BLaER1 (cell line): ENCODE measurements around the gene GCLC.

Source experiments
- H3K27ac ChIP-seq: shearing (Covaris generic); formaldehyde crosslinking; 2 replicates; pipeline ENCODE4 v1.8.1; 2022
- H3K27me3 ChIP-seq: shearing (Covaris generic); formaldehyde crosslinking; 2 replicates; pipeline ENCODE4 v1.8.1; 2022
- H3K36me3 ChIP-seq: shearing (Covaris generic); formaldehyde crosslinking; 2 replicates; pipeline ENCODE4 v1.8.1; 2022
- H3K4me1 ChIP-seq: shearing (Covaris generic); formaldehyde crosslinking; 2 replicates; pipeline ENCODE4 v1.8.1; 2022
- H3K4me2 ChIP-seq: shearing (Covaris generic); formaldehyde crosslinking; 2 replicates; pipeline ENCODE4 v1.8.1; 2022
- H3K4me3 ChIP-seq: shearing (Covaris generic); formaldehyde crosslinking; 2 replicates; pipeline ENCODE4 v1.8.1; 2022
- H3K9ac ChIP-seq: shearing (Covaris generic); formaldehyde crosslinking; 2 replicates; pipeline ENCODE4 v1.8.1; 2022
- H3K9me3 ChIP-seq: shearing (Covaris generic); formaldehyde crosslinking; 2 replicates; pipeline ENCODE4 v1.8.1; 2022
- H4K20me1 ChIP-seq: shearing (Covaris generic); formaldehyde crosslinking; 2 replicates; pipeline ENCODE4 v1.8.1; 2022
- Cebpa-rat ChIP-seq: shearing (Covaris generic); IDR thresholded peaks from 2 replicates; pipeline ENCODE4 v1.8.1; 2022

The GCLC gene

DNA sequence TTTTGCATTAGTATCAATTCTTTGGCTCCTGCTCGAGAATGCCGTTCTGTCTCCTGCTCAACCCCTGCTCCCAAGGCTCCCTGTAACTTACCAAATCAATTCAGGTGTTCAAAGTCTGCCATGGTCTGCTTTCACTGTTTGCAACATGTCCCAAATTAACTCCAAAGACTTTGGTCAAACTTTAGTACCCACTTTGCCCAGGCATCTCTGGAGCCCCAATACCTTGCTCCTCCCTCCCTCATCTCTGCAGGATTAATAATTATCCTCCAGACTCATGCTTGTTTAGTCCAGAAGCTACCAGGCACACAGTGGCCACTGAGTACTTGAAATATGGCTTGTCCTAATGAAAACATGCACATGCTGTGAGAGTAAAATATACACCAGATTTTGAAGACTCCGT lies 30.2 kb downstream of the GCLC start:
- no peak overlapping the region for H3K4me3 ChIP-seq
- H4K20me1 ChIP-seq, result no peaks in the 10 kb centered on the region
- no peaks in the 10 kb centered on the region for H3K27me3 ChIP-seq
- H3K4me2 ChIP-seq, result no peak overlapping the region
- H3K27ac ChIP-seq, result no peak overlapping the region
- TF ChIP-seq Cebpa-rat, result no peak
- H3K9ac ChIP-seq, result no peak overlapping the region
- peaks cover 64% of the 10 kb centered on the region for H3K36me3 ChIP-seq
- no peaks in the 10 kb centered on the region for H3K9me3 ChIP-seq
- H3K4me1 ChIP-seq, result no peaks in the 10 kb centered on the region

DNA sequence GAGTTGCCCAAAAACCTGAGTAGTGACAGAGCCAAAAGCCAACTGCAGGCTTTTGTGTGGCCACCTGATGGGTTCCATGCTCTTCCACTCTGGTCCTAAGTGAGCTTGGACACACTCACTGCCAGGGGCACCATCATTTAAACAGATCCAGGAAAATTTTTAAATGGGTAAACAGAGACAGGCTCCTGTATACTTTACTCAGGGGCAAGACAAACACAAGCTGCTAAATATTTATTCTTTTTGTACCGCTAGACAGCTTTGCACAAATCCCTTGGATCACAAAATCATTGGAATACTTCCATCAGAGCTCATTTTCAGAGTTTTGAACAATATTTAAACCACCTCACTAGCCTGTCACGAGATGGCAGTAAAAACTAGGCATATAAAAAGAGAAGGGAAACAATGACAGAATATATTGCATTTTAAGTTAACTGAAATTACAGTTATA lies 31.4 kb downstream of the GCLC start:
- no peak overlapping the region for H3K27ac ChIP-seq
- TF ChIP-seq Cebpa-rat, result no peak
- no peaks in the 10 kb centered on the region for H3K27me3 ChIP-seq
- peaks cover 65% of the 10 kb centered on the region for H3K36me3 ChIP-seq
- no peaks in the 10 kb centered on the region for H3K9me3 ChIP-seq
- no peaks in the 10 kb centered on the region for H3K4me1 ChIP-seq
- H3K4me3 ChIP-seq, result no peak overlapping the region
- H3K4me2 ChIP-seq, result no peak overlapping the region
- no peak overlapping the region for H3K9ac ChIP-seq
- no peaks in the 10 kb centered on the region for H4K20me1 ChIP-seq

DNA sequence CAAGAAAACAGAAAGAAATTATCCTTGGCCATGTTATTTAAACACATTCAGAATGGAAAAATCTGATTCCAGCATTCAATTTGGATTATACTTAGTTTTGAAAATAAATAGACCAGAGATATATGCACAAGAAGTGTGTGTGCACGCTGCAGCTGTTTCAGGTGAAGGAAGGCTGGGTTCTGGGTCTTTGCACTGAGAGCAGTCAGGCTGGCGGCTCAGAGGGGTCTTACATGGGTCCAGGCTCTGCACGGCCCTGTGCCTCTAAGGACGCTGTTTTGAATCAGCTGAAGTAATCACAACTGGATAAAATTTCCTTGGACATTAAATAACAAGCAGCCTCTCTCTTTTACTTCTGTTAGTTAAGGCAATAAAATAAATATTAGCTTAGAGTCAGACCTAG lies 31.8 kb downstream of the GCLC start:
- no peak overlapping the region for H3K4me2 ChIP-seq
- peaks cover 69% of the 10 kb centered on the region for H3K36me3 ChIP-seq
- H3K27me3 ChIP-seq, result no peaks in the 10 kb centered on the region
- no peak overlapping the region for H3K27ac ChIP-seq
- H4K20me1 ChIP-seq, result no peaks in the 10 kb centered on the region
- no peaks in the 10 kb centered on the region for H3K9me3 ChIP-seq
- H3K4me3 ChIP-seq, result no peak overlapping the region
- H3K4me1 ChIP-seq, result no peaks in the 10 kb centered on the region
- H3K9ac ChIP-seq, result no peak overlapping the region
- no peak for TF ChIP-seq Cebpa-rat

DNA sequence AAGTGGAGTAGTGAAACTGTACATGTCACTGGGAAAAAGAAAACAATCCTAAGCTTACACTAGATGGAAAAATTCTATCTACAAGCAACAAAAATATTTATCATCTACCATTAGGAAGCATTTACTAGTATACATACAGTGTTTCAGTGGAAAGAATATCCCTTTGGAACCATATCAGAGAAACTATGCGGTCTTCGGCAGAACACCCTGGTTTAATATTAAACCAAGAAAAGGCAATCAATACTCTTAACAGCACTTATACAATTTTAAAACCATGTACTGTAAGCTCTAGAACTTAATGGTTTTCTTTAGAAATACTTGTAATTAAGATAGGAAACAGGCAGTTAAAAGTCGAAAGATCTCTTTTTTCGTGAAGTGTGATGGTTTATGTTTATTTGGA lies 32.3 kb downstream of the GCLC start:
- Histone ChIP-seq H4K20me1 (no peaks in the 10 kb centered on the region), H3K4me3 (no peak overlapping the region), H3K36me3 (peaks cover 72% of the 10 kb centered on the region), H3K9me3 (no peaks in the 10 kb centered on the region), H3K27ac (no peak overlapping the region), H3K27me3 (no peaks in the 10 kb centered on the region), H3K9ac (no peak overlapping the region), H3K4me2 (no peak overlapping the region), H3K4me1 (no peaks in the 10 kb centered on the region)
- no peak for TF ChIP-seq Cebpa-rat

GRCh38 chr6:53510746-53511145 lies 34.2 kb downstream of the GCLC start:
- no peaks in the 10 kb centered on the region for H4K20me1 ChIP-seq
- no peak overlapping the region for H3K9ac ChIP-seq
- TF ChIP-seq Cebpa-rat, result no peak
- no peaks in the 10 kb centered on the region for H3K4me1 ChIP-seq
- H3K27ac ChIP-seq, result no peak overlapping the region
- no peak overlapping the region for H3K4me3 ChIP-seq
- H3K36me3 ChIP-seq, result peaks cover 78% of the 10 kb centered on the region
- no peaks in the 10 kb centered on the region for H3K27me3 ChIP-seq
- no peak overlapping the region for H3K4me2 ChIP-seq
- no peaks in the 10 kb centered on the region for H3K9me3 ChIP-seq

DNA sequence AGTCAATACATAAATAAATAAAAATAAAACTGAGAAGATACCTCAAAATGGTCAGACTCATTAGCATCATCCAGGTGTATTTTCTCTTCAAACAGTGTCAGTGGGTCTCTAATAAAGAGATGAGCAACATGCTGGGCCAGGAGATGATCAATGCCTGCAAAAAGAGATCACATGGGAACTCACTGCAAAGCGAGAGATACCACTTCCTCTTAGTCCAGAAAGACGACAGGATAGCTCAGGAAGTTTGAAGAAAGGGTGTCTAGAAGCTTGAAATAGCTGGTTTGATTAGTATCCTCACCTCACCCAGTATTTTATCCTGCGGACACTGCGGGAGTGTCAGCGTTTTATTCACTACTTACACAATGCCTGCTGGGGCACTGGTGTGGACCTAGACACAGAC lies 38.0 kb downstream of the GCLC start:
- peaks cover 82% of the 10 kb centered on the region for H3K36me3 ChIP-seq
- no peak overlapping the region for H3K4me2 ChIP-seq

DNA sequence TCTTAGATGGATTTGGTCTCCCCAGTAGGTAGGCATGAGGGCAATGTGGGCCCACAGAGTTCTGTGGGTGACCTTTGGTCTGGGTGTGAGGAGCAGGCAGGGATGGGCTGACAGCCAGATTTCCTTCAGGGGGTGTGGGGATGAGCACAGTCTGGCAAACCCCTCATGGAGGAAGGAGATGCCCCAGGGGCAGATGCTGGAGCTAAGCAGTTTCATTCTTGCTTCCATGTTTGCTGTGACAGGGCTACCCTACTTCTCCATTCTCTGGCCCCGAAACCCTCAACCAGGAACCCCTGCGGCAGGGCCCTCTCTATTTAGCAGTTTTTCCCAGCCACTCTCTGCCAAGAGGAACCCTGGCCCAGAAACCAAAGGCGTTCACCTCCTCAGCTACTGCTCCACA lies 40.4 kb downstream of the GCLC start:
- Histone ChIP-seq H3K4me2 (no peak overlapping the region), H3K27ac (no peak overlapping the region), H3K9me3 (no peaks in the 10 kb centered on the region), H3K27me3 (no peaks in the 10 kb centered on the region), H3K4me3 (no peak overlapping the region), H3K4me1 (no peaks in the 10 kb centered on the region), H3K9ac (no peak overlapping the region), H3K36me3 (peaks cover 88% of the 10 kb centered on the region), H4K20me1 (no peaks in the 10 kb centered on the region)
- no peak for TF ChIP-seq Cebpa-rat

More for the DNA sequence above, 38.0 kb downstream of the GCLC start:
- no peak overlapping the region for H3K4me3 ChIP-seq
- no peaks in the 10 kb centered on the region for H3K4me1 ChIP-seq
- TF ChIP-seq Cebpa-rat, result no peak
- H4K20me1 ChIP-seq, result no peaks in the 10 kb centered on the region
- no peak overlapping the region for H3K27ac ChIP-seq
- H3K27me3 ChIP-seq, result no peaks in the 10 kb centered on the region
- H3K9me3 ChIP-seq, result no peaks in the 10 kb centered on the region
- no peak overlapping the region for H3K9ac ChIP-seq

DNA sequence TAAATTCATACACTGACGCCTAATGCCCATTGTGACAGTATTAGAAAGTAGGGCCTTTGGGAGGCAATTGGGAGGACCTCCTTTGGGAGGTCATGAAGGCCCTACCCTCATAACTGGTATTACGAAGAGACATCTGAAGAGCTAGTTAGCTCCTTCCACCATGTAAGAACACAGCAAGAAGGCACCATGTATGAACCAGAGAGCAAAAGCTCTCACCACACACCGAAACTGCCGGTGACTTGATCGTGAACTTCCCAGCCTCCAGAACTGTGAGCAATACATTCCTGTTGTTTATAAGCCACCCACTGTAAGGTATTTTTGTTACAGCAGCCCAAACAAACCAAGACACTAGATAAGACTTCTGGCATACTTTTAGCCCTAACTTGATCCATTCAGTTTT lies 41.8 kb downstream of the GCLC start:
- no peaks in the 10 kb centered on the region for H4K20me1 ChIP-seq
- no peak for TF ChIP-seq Cebpa-rat

GRCh38 chr6:53501432-53501831 lies 43.5 kb downstream of the GCLC start:
- H3K9me3 ChIP-seq, result no peaks in the 10 kb centered on the region
- no peak overlapping the region for H3K27ac ChIP-seq
- no peak for TF ChIP-seq Cebpa-rat
- no peak overlapping the region for H3K4me2 ChIP-seq
- H3K36me3 ChIP-seq, result peaks cover 72% of the 10 kb centered on the region
- no peak overlapping the region for H3K9ac ChIP-seq
- H3K4me3 ChIP-seq, result no peak overlapping the region
- H4K20me1 ChIP-seq, result no peaks in the 10 kb centered on the region
- no peaks in the 10 kb centered on the region for H3K27me3 ChIP-seq
- no peaks in the 10 kb centered on the region for H3K4me1 ChIP-seq

More for the DNA sequence above, 41.8 kb downstream of the GCLC start:
- Histone ChIP-seq H3K4me1 (no peaks in the 10 kb centered on the region), H3K4me3 (no peak overlapping the region), H3K36me3 (peaks cover 84% of the 10 kb centered on the region), H3K27ac (no peak overlapping the region), H3K9me3 (no peaks in the 10 kb centered on the region), H3K27me3 (no peaks in the 10 kb centered on the region), H3K4me2 (no peak overlapping the region), H3K9ac (no peak overlapping the region)

- H4K20me1 ChIP-seq, result no peaks in the 10 kb centered on the region
- no peaks in the 10 kb centered on the region for H3K27me3 ChIP-seq
- H3K9me3 ChIP-seq, result no peaks in the 10 kb centered on the region
- H3K4me2 ChIP-seq, result no peak overlapping the region
- H3K4me3 ChIP-seq, result no peak overlapping the region
- no peak overlapping the region for H3K9ac ChIP-seq
- H3K36me3 ChIP-seq, result peaks cover 59% of the 10 kb centered on the region
- H3K4me1 ChIP-seq, result no peaks in the 10 kb centered on the region
- no peak overlapping the region for H3K27ac ChIP-seq
- no peak for TF ChIP-seq Cebpa-rat
Observed at GRCh38 chr6:53500095-53500494, 44.8 kb downstream of the GCLC start.

DNA sequence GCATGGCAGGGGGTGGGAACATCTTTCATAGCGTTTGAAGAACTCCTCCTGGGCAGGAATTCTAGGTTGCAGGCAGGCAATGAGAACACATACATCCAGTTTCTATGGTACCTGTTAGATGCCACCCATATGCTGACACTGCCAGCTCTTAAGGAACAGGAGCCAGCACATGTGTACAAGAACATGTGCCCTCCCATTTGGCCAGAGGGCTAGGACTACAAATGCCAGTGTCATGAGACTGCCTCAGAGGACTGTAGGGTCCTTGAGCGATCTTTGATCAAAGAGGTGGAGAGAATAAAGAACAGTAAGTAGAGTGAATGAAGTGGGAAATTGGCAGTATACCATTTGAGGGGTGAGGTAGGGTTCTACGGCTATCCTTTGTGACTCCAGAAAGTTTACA lies 45.8 kb downstream of the GCLC start:
- Histone ChIP-seq H3K27ac (no peak overlapping the region), H3K27me3 (no peaks in the 10 kb centered on the region), H3K9me3 (no peaks in the 10 kb centered on the region), H3K4me3 (no peak overlapping the region), H4K20me1 (no peaks in the 10 kb centered on the region), H3K36me3 (peaks cover 49% of the 10 kb centered on the region), H3K4me1 (no peaks in the 10 kb centered on the region), H3K9ac (no peak overlapping the region), H3K4me2 (no peak overlapping the region)
- TF ChIP-seq Cebpa-rat, result no peak
